GM18858 (cell line): ENCODE measurements around the gene C10orf90.

ENCODE experiments used
- ATAC-seq: cut with Tn5 transposase; IDR thresholded peaks from one replicate; pipeline ENCODE4 v1.9.1; 2021; ENCODE audit not compliant: unreplicated experiment

C10orf90 gene

GRCh38 chr10:126468876-126469643, 201.4 kb downstream of the C10orf90 start:
- no peak for ATAC-seq

- ATAC-seq, result no peak
Measured at GRCh38 chr10:126468467-126468866, 202.0 kb downstream of the C10orf90 start.

- ATAC-seq, result no peak
Measured at GRCh38 chr10:126465771-126466170, 204.7 kb downstream of the C10orf90 start.

GRCh38 chr10:126463286-126463685, 207.2 kb downstream of the C10orf90 start:
- ATAC-seq, result no peak

GRCh38 chr10:126461289-126461940, 209.1 kb downstream of the C10orf90 start:
- ATAC-seq, result no peak

- ATAC-seq, result no peak
Measured at GRCh38 chr10:126459878-126460481, 210.5 kb downstream of the C10orf90 start.

- ATAC-seq, result no peak
Measured at GRCh38 chr10:126459032-126459831, 211.3 kb downstream of the C10orf90 start.

- ATAC-seq, result no peak
Measured at GRCh38 chr10:126458466-126458865, 212.0 kb downstream of the C10orf90 start.

GRCh38 chr10:126456632-126457031, 213.9 kb downstream of the C10orf90 start:
- no peak for ATAC-seq

GRCh38 chr10:126455766-126456405, 214.6 kb downstream of the C10orf90 start:
- no peak for ATAC-seq

- no peak for ATAC-seq
Measured at GRCh38 chr10:126455036-126455765, 215.3 kb downstream of the C10orf90 start.

GRCh38 chr10:126454045-126454751, 216.3 kb downstream of the C10orf90 start:
- ATAC-seq, result no peak

GRCh38 chr10:126452245-126452644, 218.2 kb downstream of the C10orf90 start:
- no peak for ATAC-seq

GRCh38 chr10:126448091-126448490, 222.4 kb downstream of the C10orf90 start:
- ATAC-seq, result no peak

GRCh38 chr10:126439942-126440341, 230.6 kb downstream of the C10orf90 start:
- no peak for ATAC-seq

- no peak for ATAC-seq
Measured at GRCh38 chr10:126438407-126438783, 232.1 kb downstream of the C10orf90 start.

- ATAC-seq, result no peak
Measured at GRCh38 chr10:126437635-126438406, 232.7 kb downstream of the C10orf90 start.

- no peak for ATAC-seq
Measured at GRCh38 chr10:126434235-126434634, 236.3 kb downstream of the C10orf90 start.

- no peak for ATAC-seq
Measured at GRCh38 chr10:126433351-126433750, 237.1 kb downstream of the C10orf90 start.
